ENCODE results near the gene GAB3.

DNA sequence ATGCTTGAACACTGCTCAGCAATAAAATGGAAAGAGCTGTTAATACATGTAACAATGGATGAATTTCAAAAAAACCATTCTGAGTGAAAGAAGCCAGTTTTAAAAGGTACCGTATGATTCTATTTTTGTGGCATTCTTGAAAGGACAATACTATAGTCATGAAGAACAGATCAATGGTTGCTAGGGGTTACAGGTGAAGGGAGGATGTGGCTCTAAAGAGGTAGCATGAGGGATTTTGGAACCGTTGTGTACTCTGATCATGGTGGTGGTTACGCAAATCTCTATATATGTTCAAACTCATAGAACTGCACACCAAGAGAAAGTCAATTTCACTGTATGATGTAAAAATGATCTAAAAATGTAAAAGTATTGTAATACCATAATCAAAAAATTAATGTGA is 57.5 kb downstream of the GAB3 start:
- no peak for TF ChIP-seq CTCF (IDR thresholded peaks at IDR 0.05; ENCODE audit: insufficient read depth, low read length)
- TF ChIP-seq POLR2AphosphoS5 (IDR thresholded peaks at IDR 0.05; ENCODE audit: low read depth): no peak
- no peak for TF ChIP-seq REST (IDR thresholded peaks at IDR 0.05; ENCODE audit: insufficient replicate concordance, low read depth)
- no peak for TF ChIP-seq SPI1 (IDR thresholded peaks at IDR 0.05; ENCODE audit: borderline replicate concordance, low read depth)
- no peak for TF ChIP-seq GABPA (IDR thresholded peaks at IDR 0.05; ENCODE audit: low read depth)
